SIG-M5 treated with dmso at 0.1 percent for 504 hours (cell line): Measurements from ENCODE around the gene DCAF10.
A peak's percentile ranks its signal among the peaks of the same experiment; 100 is the strongest.
"Not testable (repeated sequence)": the region's sequence is repeated elsewhere in the genome, so short reads cannot be mapped to it uniquely, and the experiment has no call there.

Experiments used
- DNase-seq: peaks from one replicate; lab custom pipeline; 2025; ENCODE audit not compliant: unreplicated experiment; lab: John Stamatoyannopoulos, UW

DCAF10 gene

GRCh38 chr9:37859043-37859442, 58.4 kb downstream of the DCAF10 start:
- peak; percentile 7 for DNase-seq

GRCh38 chr9:37862530-37862929, 61.9 kb downstream of the DCAF10 start:
- DNase-seq = no peak

- DNase-seq = no peak
Measured at GRCh38 chr9:37870081-37870798, 69.6 kb downstream of the DCAF10 start.

- DNase-seq = no peak
Measured at GRCh38 chr9:37870799-37871176, 70.2 kb downstream of the DCAF10 start.

- no peak for DNase-seq
Measured at GRCh38 chr9:37873955-37874354, 73.4 kb downstream of the DCAF10 start.

- no peak for DNase-seq
Measured at GRCh38 chr9:37876376-37876775, 75.8 kb downstream of the DCAF10 start.

- DNase-seq = no peak
Measured at GRCh38 chr9:37880916-37881479, 80.4 kb downstream of the DCAF10 start.

GRCh38 chr9:37887977-37888583, 87.5 kb downstream of the DCAF10 start:
- peak; percentile 67 for DNase-seq

- no peak for DNase-seq
Measured at GRCh38 chr9:37889536-37889935, 88.9 kb downstream of the DCAF10 start.

- not testable (repeated sequence) for DNase-seq
Measured at GRCh38 chr9:37891042-37891441, 90.4 kb downstream of the DCAF10 start.

- DNase-seq = no peak
Measured at GRCh38 chr9:37892063-37892462, 91.5 kb downstream of the DCAF10 start.

- no peak for DNase-seq
Measured at GRCh38 chr9:37897665-37898064, 97.1 kb downstream of the DCAF10 start.

- DNase-seq = no peak
Measured at GRCh38 chr9:37899041-37899440, 98.4 kb downstream of the DCAF10 start.

GRCh38 chr9:37902131-37902530, 101.5 kb downstream of the DCAF10 start:
- no peak for DNase-seq

GRCh38 chr9:37902796-37903646, 102.4 kb downstream of the DCAF10 start:
- peak; percentile 43 for DNase-seq

- peak; percentile 76 for DNase-seq
Measured at GRCh38 chr9:37903647-37904444, 103.2 kb downstream of the DCAF10 start, which contains the start of gene SLC25A51. TSS of gene SLC25A51 (minus strand) at chr9:37904127. CDS start at chr9:37888550, 15,577 bp downstream.

GRCh38 chr9:37904445-37905130, 104.0 kb downstream of the DCAF10 start:
- no peak for DNase-seq

GRCh38 chr9:37905131-37905505, 104.5 kb downstream of the DCAF10 start:
- no peak for DNase-seq

- no peak for DNase-seq
Measured at GRCh38 chr9:37905776-37906175, 105.2 kb downstream of the DCAF10 start.
